Uterus (tissue), 4 donors: ENCODE data around the gene MICAL1. TPM values are rescaled to one million over a fixed set of nuclear protein-coding genes. Genes with fewer than 3 reads are reported as not detected.

Source experiments
- DNase-seq, 2 donors: peaks; one replicate each; pipeline ENCODE4 v3.0.0-alpha.2; 2019 to 2020
- H3K27ac ChIP-seq, 2 donors: fragments of 200-600 bp; sonication (generic); 1 replicate in 1 of 2; 2 replicates in 1 of 2; pipeline ENCODE4 v1.5.1; 2016 to 2018
- H3K27me3 ChIP-seq, 2 donors: fragments of 200-600 bp; sonication (generic); one replicate each; pipeline ENCODE4 v1.5.1; 2018 to 2019; ENCODE audit warnings: control low read depth in 1 of 2
- H3K36me3 ChIP-seq, 2 donors: fragments of 200-600 bp; sonication (generic); one replicate each; pipeline ENCODE4 v1.5.1; 2019; ENCODE audit warnings: control low read depth in 1 of 2
- H3K4me1 ChIP-seq, 2 donors: fragments of 200-600 bp; sonication (generic); one replicate each; pipeline ENCODE4 v1.5.1; 2018 to 2019; ENCODE audit warnings: control low read depth in 1 of 2
- H3K4me3 ChIP-seq, 2 donors: fragments of 200-600 bp; sonication (generic); 1 replicate in 1 of 2; 2 replicates in 1 of 2; pipeline ENCODE4 v1.5.1; 2018 to 2019; ENCODE audit warnings: mild to moderate bottlenecking in 1 of 2
- H3K9me3 ChIP-seq, 2 donors: fragments of 200-600 bp; sonication (generic); one replicate each; pipeline ENCODE4 v1.5.1; 2019; ENCODE audit warnings: control low read depth in 1 of 2
- CTCF ChIP-seq, 4 experiments: fragments of 200-600 bp in 2 of 4; fragments of 450-650 bp in 2 of 4; sonication (generic) in 2 of 4; IDR thresholded peaks; one replicate each; pipeline ENCODE4 v1.5.1; 2016 to 2019; ENCODE audit warnings: antibody characterized with exemption in 4 of 4, mild to moderate bottlenecking in 2 of 4, moderate library complexity in 1 of 4
- POLR2A ChIP-seq, 2 donors: fragments of 450-650 bp; IDR thresholded peaks; one replicate each; pipeline ENCODE4 v1.6.1; 2016; ENCODE audit warnings: antibody characterized with exemption in 2 of 2, mild to moderate bottlenecking in 1 of 2, moderate library complexity in 1 of 2
- intact Hi-C: fragments of 100-400 bp; cut with DNase I; formaldehyde crosslinking; loops from one replicate; pipeline ENCODE4 v1.15.1; 2023; ENCODE audit warnings: low total_unique reads
- total RNA-seq, 4 donors: library from RNA; depleted of rRNA in 3 of 4; stranded (reverse); fragments of >200 nt in 3 of 4; gene quantifications; one replicate each; pipeline versions ENCODE4 v1.1.0 to v1.2.4, GENCODE V29; 2014 to 2023
- donor health status: DM: yes; HTN: yes; CAD: no.

The MICAL1 gene
- total RNA-seq, 4 donors from 2014 or later, result 27.2 to 46.1 (median 36.2) TPM

- H3K27me3 ChIP-seq, result no peaks in the 10 kb centered on the region
- no peaks in the 10 kb centered on the region for H3K9me3 ChIP-seq
- no peaks in the 10 kb centered on the region for H3K4me1 ChIP-seq
- TF ChIP-seq POLR2A (IDR thresholded peaks at IDR 0.05), result no peak
- no peak for TF ChIP-seq CTCF (IDR thresholded peaks at IDR 0.05)
- no peak overlapping the region for H3K4me3 ChIP-seq
- intact Hi-C loops, result no loop called here
- no peak overlapping the region for H3K27ac ChIP-seq
- H3K36me3 ChIP-seq, result no peaks in the 10 kb centered on the region
- no peak for DNase-seq
Measured at GRCh38 chr6:109446072-109446471, 9.5 kb downstream of the MICAL1 start.

GRCh38 chr6:109445382-109445781 is 10.2 kb downstream of the MICAL1 start:
- H3K9me3 ChIP-seq, result no peaks in the 10 kb centered on the region
- H3K4me1 ChIP-seq, result no peaks in the 10 kb centered on the region
- DNase-seq, result no peak
- no peak overlapping the region for H3K4me3 ChIP-seq
- H3K36me3 ChIP-seq, result no peaks in the 10 kb centered on the region
- no peak overlapping the region for H3K27ac ChIP-seq
- TF ChIP-seq POLR2A (IDR thresholded peaks at IDR 0.05) (no peak), CTCF (IDR thresholded peaks at IDR 0.05) (no peak)
- no peaks in the 10 kb centered on the region for H3K27me3 ChIP-seq
- intact Hi-C loops, result no loop called here

GRCh38 chr6:109443425-109443950 is 12.1 kb downstream of the MICAL1 start:
- H3K4me1 ChIP-seq, result no peaks in the 10 kb centered on the region
- no peaks in the 10 kb centered on the region for H3K9me3 ChIP-seq
- no peaks in the 10 kb centered on the region for H3K36me3 ChIP-seq
- TF ChIP-seq POLR2A (IDR thresholded peaks at IDR 0.05) (no peak), CTCF (IDR thresholded peaks at IDR 0.05) (no peak)
- no peak overlapping the region for H3K27ac ChIP-seq
- no peak for DNase-seq
- H3K4me3 ChIP-seq, result no peak overlapping the region
- no peaks in the 10 kb centered on the region for H3K27me3 ChIP-seq
- intact Hi-C loops, result no loop called here

GRCh38 chr6:109442393-109442924 is 13.1 kb downstream of the MICAL1 start:
- DNase-seq, result no peak
- Histone ChIP-seq H3K27me3 (no peaks in the 10 kb centered on the region), H3K36me3 (no peaks in the 10 kb centered on the region), H3K9me3 (no peaks in the 10 kb centered on the region), H3K27ac (no peak overlapping the region), H3K4me3 (no peak overlapping the region), H3K4me1 (no peaks in the 10 kb centered on the region)
- intact Hi-C loops, result no loop called here
- TF ChIP-seq POLR2A (IDR thresholded peaks at IDR 0.05), result no peak
- no peak for TF ChIP-seq CTCF (IDR thresholded peaks at IDR 0.05)

- no peaks in the 10 kb centered on the region for H3K36me3 ChIP-seq
- DNase-seq, result peak; percentile 48 to 54
- H3K27me3 ChIP-seq, result no peaks in the 10 kb centered on the region
- no peaks in the 10 kb centered on the region for H3K9me3 ChIP-seq
- H3K4me1 ChIP-seq, result no peaks in the 10 kb centered on the region
- H3K4me3 ChIP-seq, result peak overlapping the region; percentile 68 to 90
- intact Hi-C loops, result no loop called here
- peak overlapping the region; percentile 78 to 91 for H3K27ac ChIP-seq
- TF ChIP-seq CTCF (IDR thresholded peaks at IDR 0.05), result no peak
- TF ChIP-seq POLR2A (IDR thresholded peaks at IDR 0.05), result no peak
Measured at GRCh38 chr6:109441069-109441816, 14.3 kb downstream of the MICAL1 start.
